Choroid plexus epithelial cell (primary cell): ENCODE data around the gene GPR158.

Experiments used
- DNase-seq: peaks from one replicate; pipeline ENCODE4 v3.0.0-alpha.2; 2010; ENCODE audit warnings: low read depth
- H3K4me3 ChIP-seq: 2 replicates; pipeline ENCODE4 v1.5.1; 2011; ENCODE audit warnings: low read depth, mild to moderate bottlenecking, control low read depth, low read length, moderate library complexity
- TF ChIP-seq, protein P1 (sequence below): conservative IDR thresholded peaks from 2 replicates; pipeline ENCODE4 v1.5.1; 2011; ENCODE audit warnings: low read depth, mild to moderate bottlenecking, control low read depth, inconsistent platforms, low read length, moderate library complexity

The GPR158 gene

DNA sequence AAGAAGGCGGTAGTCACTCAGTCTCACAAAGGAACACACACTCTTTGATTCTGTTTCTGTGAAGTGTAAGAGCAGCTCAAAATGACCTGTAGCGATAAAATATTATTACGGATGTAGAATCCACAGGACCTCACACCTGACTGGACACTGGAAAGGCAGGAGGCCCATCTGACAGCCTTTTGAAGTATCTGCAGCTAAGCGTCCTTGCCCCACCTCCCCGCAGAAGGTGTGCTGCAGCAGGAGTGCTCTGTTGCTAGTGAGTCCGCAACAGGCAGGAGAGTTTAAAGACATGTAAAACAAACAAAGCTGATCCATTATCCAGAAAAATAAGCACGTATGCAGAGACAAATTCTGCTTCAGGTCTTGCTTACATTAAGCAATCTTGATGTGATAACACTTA lies 355.5 kb downstream of the GPR158 start:
- no peak overlapping the region for H3K4me3 ChIP-seq
- no peak for DNase-seq
- TF ChIP-seq, protein P1, sequence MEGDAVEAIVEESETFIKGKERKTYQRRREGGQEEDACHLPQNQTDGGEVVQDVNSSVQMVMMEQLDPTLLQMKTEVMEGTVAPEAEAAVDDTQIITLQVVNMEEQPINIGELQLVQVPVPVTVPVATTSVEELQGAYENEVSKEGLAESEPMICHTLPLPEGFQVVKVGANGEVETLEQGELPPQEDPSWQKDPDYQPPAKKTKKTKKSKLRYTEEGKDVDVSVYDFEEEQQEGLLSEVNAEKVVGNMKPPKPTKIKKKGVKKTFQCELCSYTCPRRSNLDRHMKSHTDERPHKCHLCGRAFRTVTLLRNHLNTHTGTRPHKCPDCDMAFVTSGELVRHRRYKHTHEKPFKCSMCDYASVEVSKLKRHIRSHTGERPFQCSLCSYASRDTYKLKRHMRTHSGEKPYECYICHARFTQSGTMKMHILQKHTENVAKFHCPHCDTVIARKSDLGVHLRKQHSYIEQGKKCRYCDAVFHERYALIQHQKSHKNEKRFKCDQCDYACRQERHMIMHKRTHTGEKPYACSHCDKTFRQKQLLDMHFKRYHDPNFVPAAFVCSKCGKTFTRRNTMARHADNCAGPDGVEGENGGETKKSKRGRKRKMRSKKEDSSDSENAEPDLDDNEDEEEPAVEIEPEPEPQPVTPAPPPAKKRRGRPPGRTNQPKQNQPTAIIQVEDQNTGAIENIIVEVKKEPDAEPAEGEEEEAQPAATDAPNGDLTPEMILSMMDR, result no peak

GRCh38 chr10:25531457-25532061 lies 356.8 kb downstream of the GPR158 start:
- TF ChIP-seq, protein P1, result no peak
- H3K4me3 ChIP-seq, result no peak overlapping the region
- no peak for DNase-seq

- H3K4me3 ChIP-seq, result no peak overlapping the region
- DNase-seq, result no peak
- TF ChIP-seq, protein P1, result no peak
These were observed 357.4 kb downstream of the GPR158 start for GRCh38 chr10:25532213-25532612.

GRCh38 chr10:25536027-25536426 lies 361.2 kb downstream of the GPR158 start:
- TF ChIP-seq, protein P1, result no peak
- no peak overlapping the region for H3K4me3 ChIP-seq
- no peak for DNase-seq

GRCh38 chr10:25547382-25547781 lies 372.6 kb downstream of the GPR158 start:
- TF ChIP-seq, protein P1, result no peak
- peak; percentile 65 for DNase-seq
- H3K4me3 ChIP-seq, result no peak overlapping the region

DNA sequence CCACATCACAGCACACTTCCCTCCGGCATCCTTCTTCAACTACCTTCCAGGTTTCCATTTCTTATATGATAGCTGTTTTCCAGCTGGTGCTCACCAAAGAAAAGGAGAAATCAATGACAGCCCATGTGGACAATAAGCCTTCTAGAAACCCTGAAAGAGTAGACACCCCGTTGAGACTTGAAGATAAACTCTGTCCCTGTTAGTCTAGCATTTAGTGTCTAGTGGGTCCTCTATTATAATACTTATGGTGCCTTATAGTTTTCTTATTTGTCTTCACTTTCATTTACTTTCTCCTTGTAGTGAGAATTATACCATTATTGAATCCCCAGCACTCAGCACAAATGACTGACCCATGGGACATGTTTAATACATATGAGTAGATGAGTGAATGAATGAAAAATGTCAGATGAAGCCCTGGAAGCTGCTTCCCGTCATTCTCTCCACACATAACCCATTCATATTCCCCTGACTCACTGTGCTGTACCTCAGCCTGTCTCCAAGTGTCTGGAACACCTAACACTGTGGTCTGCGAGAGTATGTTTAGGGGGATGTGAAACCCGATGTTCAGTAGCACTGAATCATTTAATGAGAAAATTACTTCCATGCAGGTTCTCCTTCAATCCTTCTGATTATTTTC lies 377.6 kb downstream of the GPR158 start:
- TF ChIP-seq, protein P1, result no peak
- DNase-seq, result no peak
- no peak overlapping the region for H3K4me3 ChIP-seq

- TF ChIP-seq, protein P1, result no peak
- no peak for DNase-seq
- no peak overlapping the region for H3K4me3 ChIP-seq
These were observed 381.1 kb downstream of the GPR158 start for GRCh38 chr10:25555865-25556264.
